ENCODE measurements around the gene CARD10.

The CARD10 gene

DNA sequence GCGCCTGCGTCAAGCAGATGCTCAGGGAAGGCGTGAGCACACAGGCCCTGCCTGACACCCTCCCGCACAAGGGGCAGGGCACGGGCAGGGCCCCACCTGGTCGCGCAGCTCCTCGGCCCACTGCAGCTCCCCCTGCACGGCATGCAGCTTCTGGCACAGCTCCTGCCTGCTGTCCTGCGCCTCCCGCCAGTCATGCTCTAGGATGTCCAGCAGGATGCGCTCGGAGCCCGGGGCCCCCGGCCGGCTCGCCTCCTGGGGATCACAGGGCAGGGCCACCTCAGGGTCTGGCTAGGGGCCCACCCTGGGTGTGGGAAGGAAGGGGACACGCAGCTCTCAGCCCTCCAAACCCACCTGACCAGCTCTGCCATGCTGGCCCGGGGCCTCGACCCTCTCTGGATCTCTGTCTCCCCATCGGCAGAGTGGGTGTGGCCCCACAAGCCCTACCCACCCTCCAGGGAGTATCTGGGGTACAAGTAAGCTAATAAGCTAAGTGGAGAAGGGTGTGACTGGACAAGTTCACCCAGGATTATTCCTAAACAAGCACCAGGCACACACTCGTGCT lies 10.7 kb downstream of the CARD10 start:
- Histone ChIP-seq H3K4me2 (ENCODE audit: low read length) (peak overlapping the region; percentile 7), H3K4me1 (ENCODE audit: control insufficient read depth, insufficient read depth, low read length) (peaks cover 30% of the 10 kb centered on the region), H3K9ac (ENCODE audit: low read depth, low read length) (no peak overlapping the region), H3K9me3 (replicated peaks; ENCODE audit: low read length) (no peaks in the 10 kb centered on the region), H3K4me3 (ENCODE audit: low read length) (no peak overlapping the region), H3K36me3 (ENCODE audit: insufficient read depth, low read length) (peaks cover 38% of the 10 kb centered on the region), H3K27me3 (ENCODE audit: control insufficient read depth, insufficient read depth, low read length) (no peaks in the 10 kb centered on the region)

GRCh38 chr22:37507731-37508130 lies 11.5 kb downstream of the CARD10 start:
- H3K9ac ChIP-seq (ENCODE audit: low read depth, low read length): no peak overlapping the region
- no peak overlapping the region for H3K4me3 ChIP-seq (ENCODE audit: low read length)
- no peaks in the 10 kb centered on the region for H3K9me3 ChIP-seq (replicated peaks; ENCODE audit: low read length)
- peaks cover 24% of the 10 kb centered on the region for H3K4me1 ChIP-seq (ENCODE audit: control insufficient read depth, insufficient read depth, low read length)
- no peak overlapping the region for H3K4me2 ChIP-seq (ENCODE audit: low read length)
- peaks cover 40% of the 10 kb centered on the region for H3K36me3 ChIP-seq (ENCODE audit: insufficient read depth, low read length)
- H3K27me3 ChIP-seq (ENCODE audit: control insufficient read depth, insufficient read depth, low read length): no peaks in the 10 kb centered on the region

GRCh38 chr22:37505989-37506388 lies 13.2 kb downstream of the CARD10 start:
- peaks cover 40% of the 10 kb centered on the region for H3K36me3 ChIP-seq (ENCODE audit: insufficient read depth, low read length)
- H3K4me1 ChIP-seq (ENCODE audit: control insufficient read depth, insufficient read depth, low read length): peaks cover 26% of the 10 kb centered on the region
- no peak overlapping the region for H3K9ac ChIP-seq (ENCODE audit: low read depth, low read length)
- no peaks in the 10 kb centered on the region for H3K9me3 ChIP-seq (replicated peaks; ENCODE audit: low read length)
- no peaks in the 10 kb centered on the region for H3K27me3 ChIP-seq (ENCODE audit: control insufficient read depth, insufficient read depth, low read length)
- H3K4me3 ChIP-seq (ENCODE audit: low read length): no peak overlapping the region
- H3K4me2 ChIP-seq (ENCODE audit: low read length): no peak overlapping the region

- Histone ChIP-seq H3K4me2 (ENCODE audit: low read length) (no peak overlapping the region), H3K36me3 (ENCODE audit: insufficient read depth, low read length) (peaks cover 44% of the 10 kb centered on the region), H3K27me3 (ENCODE audit: control insufficient read depth, insufficient read depth, low read length) (no peaks in the 10 kb centered on the region), H3K9me3 (replicated peaks; ENCODE audit: low read length) (no peaks in the 10 kb centered on the region), H3K4me3 (ENCODE audit: low read length) (no peak overlapping the region), H3K9ac (ENCODE audit: low read depth, low read length) (no peak overlapping the region), H3K4me1 (ENCODE audit: control insufficient read depth, insufficient read depth, low read length) (peaks cover 28% of the 10 kb centered on the region)
Observed at GRCh38 chr22:37505565-37505964, 13.7 kb downstream of the CARD10 start.

DNA sequence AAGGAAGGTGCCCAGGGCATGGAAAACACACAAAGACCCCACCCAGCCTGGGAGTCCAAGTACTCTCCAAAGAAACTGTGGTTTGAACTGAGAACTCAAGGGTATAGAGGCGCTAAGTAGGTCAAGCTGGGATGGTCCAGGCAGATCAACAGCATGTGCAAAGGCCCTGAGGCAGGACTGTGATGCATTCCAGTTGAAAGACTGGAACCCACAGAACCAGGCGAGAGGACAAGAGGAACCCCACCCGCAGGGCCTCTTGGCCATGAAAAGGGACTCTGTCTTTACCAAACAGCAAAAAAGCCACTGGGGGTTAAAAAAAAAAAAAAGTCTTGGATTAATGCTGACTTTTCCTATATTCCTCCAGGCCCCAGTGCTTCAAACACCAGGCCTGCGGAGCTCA lies 14.3 kb downstream of the CARD10 start:
- no peak overlapping the region for H3K4me2 ChIP-seq (ENCODE audit: low read length)
- H3K9ac ChIP-seq (ENCODE audit: low read depth, low read length): no peak overlapping the region
- H3K4me3 ChIP-seq (ENCODE audit: low read length): no peak overlapping the region
- peaks cover 28% of the 10 kb centered on the region for H3K4me1 ChIP-seq (ENCODE audit: control insufficient read depth, insufficient read depth, low read length)
- H3K36me3 ChIP-seq (ENCODE audit: insufficient read depth, low read length): peaks cover 47% of the 10 kb centered on the region
- H3K27me3 ChIP-seq (ENCODE audit: control insufficient read depth, insufficient read depth, low read length): no peaks in the 10 kb centered on the region
- H3K9me3 ChIP-seq (replicated peaks; ENCODE audit: low read length): no peaks in the 10 kb centered on the region

DNA sequence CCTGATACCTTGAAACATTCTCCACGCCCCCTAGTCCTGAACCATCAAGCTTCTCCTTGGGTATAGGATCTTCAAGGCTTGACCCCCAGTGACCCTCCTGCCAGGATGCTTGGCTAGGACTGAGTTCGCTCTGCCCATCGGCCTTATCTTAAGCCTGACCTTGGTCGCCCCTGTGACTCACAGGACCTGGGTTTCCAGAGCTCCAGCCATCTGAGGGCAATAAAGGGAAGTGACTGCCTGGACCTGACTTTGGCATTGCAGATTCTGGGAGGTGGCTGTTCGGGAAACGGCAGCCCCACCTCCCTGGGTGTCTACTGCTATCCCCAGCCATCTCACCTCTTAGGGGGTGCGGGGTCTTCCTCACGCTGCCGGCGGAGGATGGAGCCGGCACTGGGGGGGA lies 15.4 kb downstream of the CARD10 start:
- Histone ChIP-seq H3K4me1 (ENCODE audit: control insufficient read depth, insufficient read depth, low read length) (peaks cover 32% of the 10 kb centered on the region), H3K4me3 (ENCODE audit: low read length) (no peak overlapping the region), H3K9ac (ENCODE audit: low read depth, low read length) (no peak overlapping the region), H3K27me3 (ENCODE audit: control insufficient read depth, insufficient read depth, low read length) (no peaks in the 10 kb centered on the region), H3K36me3 (ENCODE audit: insufficient read depth, low read length) (peaks cover 51% of the 10 kb centered on the region), H3K4me2 (ENCODE audit: low read length) (no peak overlapping the region), H3K9me3 (replicated peaks; ENCODE audit: low read length) (no peaks in the 10 kb centered on the region)

DNA sequence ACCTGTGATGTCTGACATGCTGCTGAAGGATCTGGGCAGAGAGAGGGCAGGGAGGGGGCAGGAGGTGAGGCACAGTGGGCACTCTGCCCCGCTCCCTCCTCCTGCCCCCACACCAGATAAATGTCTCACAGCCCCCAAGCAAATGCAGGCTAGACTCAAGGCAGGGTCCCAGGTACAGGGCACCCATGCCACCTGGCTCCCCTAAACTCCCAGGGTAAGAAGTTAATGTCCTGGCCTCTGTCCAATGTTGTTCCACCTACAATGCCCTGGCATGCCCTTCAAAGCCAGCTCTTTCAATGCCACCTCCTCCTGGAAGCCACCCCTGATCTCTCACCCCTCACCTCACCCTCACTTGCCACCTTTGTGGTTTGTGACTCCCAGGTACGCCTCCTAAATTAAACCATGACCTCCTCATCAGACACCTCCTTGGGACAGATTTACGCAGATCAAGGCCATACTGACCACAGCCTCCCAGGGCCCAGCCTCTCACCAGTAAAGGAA lies 16.0 kb downstream of the CARD10 start:
- no peaks in the 10 kb centered on the region for H3K27me3 ChIP-seq (ENCODE audit: control insufficient read depth, insufficient read depth, low read length)
- H3K4me1 ChIP-seq (ENCODE audit: control insufficient read depth, insufficient read depth, low read length): peaks cover 32% of the 10 kb centered on the region
- no peak overlapping the region for H3K9ac ChIP-seq (ENCODE audit: low read depth, low read length)
- peaks cover 51% of the 10 kb centered on the region for H3K36me3 ChIP-seq (ENCODE audit: insufficient read depth, low read length)
- H3K4me2 ChIP-seq (ENCODE audit: low read length): no peak overlapping the region
- no peak overlapping the region for H3K4me3 ChIP-seq (ENCODE audit: low read length)
- no peaks in the 10 kb centered on the region for H3K9me3 ChIP-seq (replicated peaks; ENCODE audit: low read length)

DNA sequence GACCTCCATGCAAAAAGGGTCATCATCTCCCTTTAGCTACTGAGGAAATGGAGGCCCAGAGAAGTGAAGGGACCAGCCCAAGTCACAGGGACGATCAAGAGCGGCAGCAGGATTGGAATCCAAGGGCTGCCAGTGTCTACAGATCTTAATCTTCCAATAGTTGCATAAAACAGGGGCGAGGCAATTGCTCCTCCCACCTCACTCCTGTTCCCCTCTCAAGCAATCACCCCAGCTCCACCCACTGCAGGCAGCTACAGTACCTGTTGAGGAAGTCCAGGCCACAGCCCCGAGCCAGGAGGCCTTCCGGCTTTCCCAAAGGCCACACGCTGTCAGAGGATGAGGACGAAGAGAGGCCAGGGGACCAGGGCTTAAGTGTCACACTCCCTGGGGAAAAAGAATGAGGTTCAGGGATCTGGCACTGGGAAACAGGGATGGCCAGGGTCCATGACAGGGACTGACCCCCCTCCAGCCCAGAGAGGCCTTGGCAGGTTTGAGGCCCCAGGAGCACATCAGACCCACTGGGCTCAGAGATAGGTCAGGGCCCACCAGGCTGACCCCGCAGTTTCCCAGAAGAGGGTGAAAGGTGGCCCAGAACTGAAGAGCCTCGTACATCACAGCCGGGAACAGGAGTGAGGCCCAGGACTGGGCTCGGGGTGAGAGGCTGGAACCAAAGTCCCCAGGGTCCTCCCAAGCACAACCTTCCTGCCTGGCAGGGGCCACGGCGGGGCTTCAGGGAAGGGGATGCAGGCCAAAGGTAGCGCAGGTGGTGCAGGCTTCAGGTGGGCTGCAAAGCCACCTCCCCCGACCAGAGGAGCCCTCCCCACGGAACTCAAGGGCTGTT lies 16.7 kb downstream of the CARD10 start:
- Histone ChIP-seq H3K4me1 (ENCODE audit: control insufficient read depth, insufficient read depth, low read length) (peaks cover 39% of the 10 kb centered on the region), H3K4me2 (ENCODE audit: low read length) (no peak overlapping the region), H3K9me3 (replicated peaks; ENCODE audit: low read length) (no peaks in the 10 kb centered on the region), H3K36me3 (ENCODE audit: insufficient read depth, low read length) (peaks cover 50% of the 10 kb centered on the region), H3K27me3 (ENCODE audit: control insufficient read depth, insufficient read depth, low read length) (no peaks in the 10 kb centered on the region), H3K9ac (ENCODE audit: low read depth, low read length) (no peak overlapping the region), H3K4me3 (ENCODE audit: low read length) (no peak overlapping the region)

DNA sequence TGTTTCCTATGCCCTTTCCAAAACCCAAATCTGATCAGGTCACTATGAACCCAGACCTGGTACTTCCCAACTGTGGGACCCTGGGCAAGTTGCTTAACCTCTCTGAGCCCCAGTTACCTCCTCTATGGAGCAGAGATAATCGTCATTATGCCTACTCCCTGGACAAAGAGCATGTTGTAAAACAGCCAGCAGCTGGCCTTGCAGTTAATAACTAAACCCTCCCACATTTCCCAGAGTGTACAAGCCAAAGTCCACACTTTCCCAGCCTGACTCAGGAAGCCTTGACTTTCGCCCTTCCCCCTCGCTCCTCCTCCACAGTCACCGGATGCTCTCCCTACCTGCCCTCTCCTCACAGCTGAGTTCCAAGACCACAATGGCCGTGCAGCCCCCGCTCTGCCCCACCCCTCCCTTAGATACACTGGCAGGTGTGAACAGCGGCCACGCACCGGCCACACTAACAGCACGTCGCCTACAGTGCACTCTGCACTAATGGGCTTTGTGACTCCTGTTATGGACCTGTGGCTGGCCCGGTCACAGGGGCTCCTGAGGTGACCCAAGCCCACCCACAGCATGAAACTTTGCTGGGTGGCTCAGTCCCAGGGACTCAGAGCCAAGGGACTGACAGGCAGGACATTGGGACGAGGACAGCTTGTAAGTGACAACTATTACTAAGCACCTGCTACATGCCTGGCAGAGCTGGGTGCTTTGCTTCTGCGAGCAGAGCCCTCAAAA lies 17.4 kb downstream of the CARD10 start:
- Histone ChIP-seq H3K27me3 (ENCODE audit: control insufficient read depth, insufficient read depth, low read length) (no peaks in the 10 kb centered on the region), H3K36me3 (ENCODE audit: insufficient read depth, low read length) (peaks cover 45% of the 10 kb centered on the region), H3K4me1 (ENCODE audit: control insufficient read depth, insufficient read depth, low read length) (peaks cover 45% of the 10 kb centered on the region), H3K4me3 (ENCODE audit: low read length) (peak overlapping the region; percentile 30), H3K9ac (ENCODE audit: low read depth, low read length) (peak overlapping the region; percentile 28), H3K4me2 (ENCODE audit: low read length) (peak overlapping the region; percentile 28), H3K9me3 (replicated peaks; ENCODE audit: low read length) (no peaks in the 10 kb centered on the region)

DNA sequence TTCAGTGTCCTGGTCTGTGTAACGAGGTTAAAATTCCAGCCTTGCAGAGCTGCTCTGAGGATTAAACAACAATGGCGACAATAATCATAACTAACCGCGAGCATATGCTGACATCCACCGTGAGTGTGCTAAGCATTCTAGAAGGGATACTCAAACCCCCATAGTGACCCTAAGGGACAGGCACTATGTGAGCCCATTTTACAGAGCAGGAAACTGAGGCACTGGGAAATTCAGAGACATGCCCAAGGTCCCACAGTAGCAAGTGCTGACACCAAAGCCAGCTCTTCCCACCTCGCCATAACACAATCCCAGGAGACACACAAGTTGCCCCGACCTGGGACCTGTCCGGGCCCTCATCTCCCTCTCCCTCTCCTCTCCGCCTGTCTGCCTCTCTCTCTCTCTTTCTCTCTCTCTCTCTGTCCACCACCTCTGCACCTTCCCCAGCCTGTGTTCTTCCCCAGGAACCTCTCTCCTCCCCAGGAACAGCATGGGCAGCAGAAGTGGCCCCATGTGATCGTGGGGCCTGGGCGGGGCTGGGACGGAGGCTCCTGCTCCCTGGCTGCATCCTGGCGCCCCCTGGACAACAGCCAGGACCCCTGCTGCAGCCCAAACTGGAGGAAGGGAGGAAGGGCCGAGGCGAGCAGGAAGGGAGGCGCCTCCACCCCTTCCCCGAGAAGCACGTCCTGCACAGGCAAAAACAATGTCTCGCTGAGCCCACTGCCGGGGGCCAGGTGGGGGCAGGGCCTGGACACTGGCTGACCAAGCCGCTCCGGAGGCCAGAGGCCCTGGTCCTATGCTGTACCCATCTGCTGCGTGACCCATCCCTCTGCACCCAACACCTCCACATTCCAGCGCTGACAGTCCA lies 18.2 kb downstream of the CARD10 start:
- Histone ChIP-seq H3K9me3 (replicated peaks; ENCODE audit: low read length) (no peaks in the 10 kb centered on the region), H3K27me3 (ENCODE audit: control insufficient read depth, insufficient read depth, low read length) (no peaks in the 10 kb centered on the region), H3K9ac (ENCODE audit: low read depth, low read length) (peak overlapping the region; percentile 28), H3K36me3 (ENCODE audit: insufficient read depth, low read length) (peaks cover 41% of the 10 kb centered on the region), H3K4me1 (ENCODE audit: control insufficient read depth, insufficient read depth, low read length) (peaks cover 49% of the 10 kb centered on the region), H3K4me3 (ENCODE audit: low read length) (peak overlapping the region; percentile 30), H3K4me2 (ENCODE audit: low read length) (peak overlapping the region; percentile 28)

Measured in skeletal muscle satellite cell (primary cell).